OCI-LY3 (cell line): Measurements from ENCODE around the gene AP2M1.

ENCODE experiments used
- CTCF ChIP-seq: fragments of 200-600, 300-600 bp; sonication (generic); IDR thresholded peaks from 2 replicates; pipeline ENCODE4 v1.5.1; 2014; ENCODE audit warnings: antibody characterized with exemption, low read length, low read depth
- EZH2phosphoT487 ChIP-seq: fragments of 200-600 bp; shearing (Covaris generic); IDR thresholded peaks from 2 replicates; pipeline ENCODE4 v1.6.1; 2018; ENCODE audit warnings: antibody characterized with exemption, mixed run types, low read depth

GRCh38 chr3:184174284-184174645, 390 bp upstream of the AP2M1 start:
- TF ChIP-seq CTCF (no peak), EZH2phosphoT487 (no peak)
